LNCaP clone FGC (cell line): Measurements from ENCODE around the gene SMIM7.

Experiments used
- DNase-seq: peaks from one replicate; pipeline ENCODE4 v3.0.0-alpha.2; 2011; ENCODE audit warnings: low read depth
- H3K4me3 ChIP-seq: 2 replicates; pipeline ENCODE4 v1.5.1; 2011; ENCODE audit warnings: mild to moderate bottlenecking, low read depth, low read length, control low read depth
- TF ChIP-seq, protein P1 (sequence below): IDR thresholded peaks from 2 replicates; pipeline ENCODE4 v1.5.1; 2012; ENCODE audit warnings: mild to moderate bottlenecking; ENCODE audit not compliant: control insufficient read depth, insufficient read depth; ENCODE audit errors: extremely low read depth

SMIM7 gene

DNA sequence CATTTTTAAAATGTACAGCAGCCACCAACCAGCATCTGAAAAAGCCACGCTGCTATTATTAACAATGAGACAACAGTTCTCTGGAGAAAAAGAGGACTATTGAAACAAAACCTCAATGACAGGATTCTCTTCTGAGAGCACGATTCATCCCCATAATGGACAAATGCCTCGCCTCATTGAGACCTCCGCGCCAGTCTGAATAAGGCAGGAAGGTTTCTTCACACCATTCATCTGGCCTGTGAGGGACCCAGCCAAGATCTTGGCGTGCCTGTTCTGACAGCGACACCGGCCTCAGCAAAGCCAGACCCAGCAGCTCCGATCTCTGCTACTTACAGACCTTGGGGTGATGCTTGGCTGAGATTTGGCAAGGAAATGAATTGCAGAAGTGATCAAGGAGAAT lies 14.8 kb downstream of the SMIM7 start:
- TF ChIP-seq, protein P1, sequence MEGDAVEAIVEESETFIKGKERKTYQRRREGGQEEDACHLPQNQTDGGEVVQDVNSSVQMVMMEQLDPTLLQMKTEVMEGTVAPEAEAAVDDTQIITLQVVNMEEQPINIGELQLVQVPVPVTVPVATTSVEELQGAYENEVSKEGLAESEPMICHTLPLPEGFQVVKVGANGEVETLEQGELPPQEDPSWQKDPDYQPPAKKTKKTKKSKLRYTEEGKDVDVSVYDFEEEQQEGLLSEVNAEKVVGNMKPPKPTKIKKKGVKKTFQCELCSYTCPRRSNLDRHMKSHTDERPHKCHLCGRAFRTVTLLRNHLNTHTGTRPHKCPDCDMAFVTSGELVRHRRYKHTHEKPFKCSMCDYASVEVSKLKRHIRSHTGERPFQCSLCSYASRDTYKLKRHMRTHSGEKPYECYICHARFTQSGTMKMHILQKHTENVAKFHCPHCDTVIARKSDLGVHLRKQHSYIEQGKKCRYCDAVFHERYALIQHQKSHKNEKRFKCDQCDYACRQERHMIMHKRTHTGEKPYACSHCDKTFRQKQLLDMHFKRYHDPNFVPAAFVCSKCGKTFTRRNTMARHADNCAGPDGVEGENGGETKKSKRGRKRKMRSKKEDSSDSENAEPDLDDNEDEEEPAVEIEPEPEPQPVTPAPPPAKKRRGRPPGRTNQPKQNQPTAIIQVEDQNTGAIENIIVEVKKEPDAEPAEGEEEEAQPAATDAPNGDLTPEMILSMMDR: no peak
- H3K4me3 ChIP-seq: no peak overlapping the region
- DNase-seq: no peak

DNA sequence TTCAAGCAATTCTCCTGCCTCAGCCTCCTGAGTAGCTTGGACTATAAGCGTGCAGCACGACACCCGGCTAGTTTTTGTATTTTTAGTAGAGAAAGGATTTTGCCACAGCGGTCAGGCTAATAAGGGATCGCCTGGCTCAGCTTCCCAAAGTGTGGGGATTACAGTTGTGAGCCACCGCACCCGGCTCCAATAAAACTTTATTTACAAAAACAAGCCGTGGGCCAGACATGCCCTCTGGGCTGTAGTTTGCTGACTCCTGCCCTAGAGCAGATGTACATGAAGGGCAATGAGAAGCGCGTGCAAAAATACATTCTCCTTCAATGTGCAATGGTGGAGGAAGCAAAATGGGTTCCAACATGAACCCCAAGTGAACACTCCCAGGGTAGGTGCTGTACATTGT lies 18.2 kb downstream of the SMIM7 start:
- DNase-seq: no peak
- TF ChIP-seq, protein P1: no peak
- no peak overlapping the region for H3K4me3 ChIP-seq

DNA sequence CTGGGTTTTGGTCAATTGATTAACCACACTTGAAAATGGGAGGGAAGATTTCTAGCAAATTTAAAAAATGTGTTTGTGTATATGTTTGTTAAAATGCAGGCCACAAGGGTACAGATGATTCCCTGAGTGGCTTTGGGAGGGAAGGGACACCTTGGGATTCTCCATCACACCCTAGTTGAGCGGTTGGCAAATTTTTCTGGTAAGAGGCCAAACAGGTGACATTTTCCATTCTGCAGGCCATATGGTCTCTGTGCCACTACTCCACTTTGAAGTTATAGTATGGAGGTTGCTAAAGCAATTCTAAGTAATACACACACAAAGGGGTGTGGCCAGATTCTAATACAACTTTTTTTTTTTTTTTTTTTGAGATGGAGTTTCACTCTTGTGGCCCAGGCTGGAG lies 19.0 kb downstream of the SMIM7 start:
- no peak overlapping the region for H3K4me3 ChIP-seq
- DNase-seq: no peak
- TF ChIP-seq, protein P1: no peak

- TF ChIP-seq, protein P1: no peak
- DNase-seq: no peak
Measured at GRCh38 chr19:16638666-16639065, 21.3 kb downstream of the SMIM7 start.

GRCh38 chr19:16637535-16637934 lies 22.4 kb downstream of the SMIM7 start:
- no peak overlapping the region for H3K4me3 ChIP-seq
- no peak for DNase-seq
- TF ChIP-seq, protein P1: no peak

More at GRCh38 chr19:16638666-16639065, 21.3 kb downstream of the SMIM7 start:
- no peak overlapping the region for H3K4me3 ChIP-seq

DNA sequence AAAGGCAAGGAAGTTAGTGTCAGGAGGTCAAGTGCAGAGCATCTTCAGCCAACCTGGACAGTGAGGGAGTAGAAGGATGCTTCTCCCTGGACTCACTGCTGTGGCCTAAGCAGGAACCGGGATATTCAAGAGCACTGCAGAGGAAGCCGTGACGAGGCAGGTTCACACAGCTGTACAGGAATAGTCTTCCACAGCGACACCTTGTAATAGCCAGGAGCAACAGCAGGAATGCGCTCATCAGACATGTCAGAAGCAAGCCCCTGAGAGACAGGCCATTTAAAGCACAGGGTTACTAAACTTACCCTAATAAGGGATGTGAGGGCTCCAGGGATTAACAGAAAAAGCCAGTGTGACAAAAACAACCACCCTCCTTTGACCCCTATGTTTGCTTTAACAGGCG lies 28.5 kb downstream of the SMIM7 start:
- no peak for DNase-seq
- no peak overlapping the region for H3K4me3 ChIP-seq
- TF ChIP-seq, protein P1: no peak

GRCh38 chr19:16628984-16629691 lies 30.8 kb downstream of the SMIM7 start:
- DNase-seq: no peak
- TF ChIP-seq, protein P1: no peak
- H3K4me3 ChIP-seq: peak overlapping the region; percentile 83
